PC-3 (cell line): ENCODE data around the gene UBAP1L. TPM values are rescaled to one million over a fixed set of nuclear protein-coding genes. Genes with fewer than 3 reads are reported as not detected.

Experiments
- ATAC-seq: fragments of 200-7000 bp; cut with Tn5 transposase; 2 replicates; pipeline ENCODE4 v1.9.1; 2020; ENCODE audit warnings: mild to moderate bottlenecking, moderate library complexity
- BruUV-seq: library from RNA; stranded (reverse); fragments of 400-500 nt; replicated peaks from 2 replicates; lab custom pipeline; 2021; lab: Mats Ljungman, UMichigan
- CTCF ChIA-PET: fragments of 300-600 bp; sonication (Branson Sonifier 250); formaldehyde crosslinking; loops from one replicate; lab custom pipeline; 2022; ENCODE audit warnings: antibody characterized with exemption; lab: Charles Lee
- POLR2A ChIA-PET: fragments of 300-600 bp; sonication (Branson Sonifier 250); formaldehyde crosslinking; loops from one replicate; lab custom pipeline; 2022; ENCODE audit warnings: antibody characterized with exemption; ENCODE audit not compliant: unreplicated experiment; lab: Charles Lee
- DNase-seq: peaks from one replicate; pipeline ENCODE4 v3.0.0-alpha.2; 2015
- H2AFZ ChIP-seq: fragments of 300-600 bp; sonication (generic); 2 replicates; pipeline ENCODE4 v1.6.0; 2016; ENCODE audit warnings: antibody characterized with exemption, low read length
- H3F3A ChIP-seq: fragments of 300-600 bp; sonication (generic); one replicate; pipeline ENCODE4 v1.6.0; 2017; ENCODE audit warnings: antibody characterized with exemption, low read length, control low read depth, mild to moderate bottlenecking; ENCODE audit not compliant: unreplicated experiment
- H3K27ac ChIP-seq: fragments of 300-600 bp; sonication (generic); 2 replicates; pipeline ENCODE4 v1.5.1; 2016; ENCODE audit warnings: mild to moderate bottlenecking, low read length
- H3K27me3 ChIP-seq: fragments of 300-600 bp; sonication (generic); 2 replicates; pipeline ENCODE4 v1.6.1; 2016; ENCODE audit warnings: low read length, mixed read lengths
- H3K36me3 ChIP-seq: fragments of 300-600 bp; sonication (generic); 2 replicates; pipeline ENCODE4 v1.6.1; 2016; ENCODE audit warnings: low read depth, mixed run types, low read length, mixed read lengths
- H3K4me1 ChIP-seq: fragments of 300-600 bp; sonication (generic); 2 replicates; pipeline ENCODE4 v1.5.1; 2016; ENCODE audit warnings: low read length; ENCODE audit not compliant: insufficient read depth
- H3K4me2 ChIP-seq: fragments of 300-600 bp; sonication (generic); 2 replicates; pipeline ENCODE4 v1.6.0; 2016; ENCODE audit warnings: low read length
- H3K4me3 ChIP-seq: fragments of 300-600 bp; sonication (generic); 2 replicates; pipeline ENCODE4 v1.5.1; 2016; ENCODE audit warnings: mild to moderate bottlenecking, low read length, mixed read lengths
- H3K79me2 ChIP-seq: fragments of 300-600 bp; sonication (generic); 2 replicates; pipeline ENCODE4 v1.6.1; 2017; ENCODE audit warnings: low read length, mixed read lengths
- H3K9ac ChIP-seq: fragments of 300-600 bp; sonication (generic); 2 replicates; pipeline ENCODE4 v1.6.0; 2016; ENCODE audit warnings: mild to moderate bottlenecking, low read length
- H3K9me2 ChIP-seq: fragments of 300-600 bp; sonication (generic); replicated peaks from 2 replicates; pipeline ENCODE4 v1.6.1; 2016; ENCODE audit warnings: mixed run types, low read length, mixed read lengths
- H3K9me3 ChIP-seq: fragments of 300-600 bp; sonication (generic); 2 replicates; pipeline ENCODE4 v1.6.1; 2016; ENCODE audit warnings: low read length, mixed read lengths
- H4K20me1 ChIP-seq: fragments of 300-600 bp; sonication (generic); 2 replicates; pipeline ENCODE4 v1.6.1; 2016; ENCODE audit warnings: low read length, mixed read lengths
- EZH2 ChIP-seq: fragments of 300-600 bp; sonication (generic); IDR thresholded peaks from one replicate; pipeline ENCODE4 v1.6.1; 2017; ENCODE audit warnings: antibody characterized with exemption, mild to moderate bottlenecking, low read length; ENCODE audit not compliant: unreplicated experiment
- EZH2phosphoT487 ChIP-seq: fragments of 300-600 bp; sonication (generic); IDR thresholded peaks from 2 replicates; pipeline ENCODE4 v1.6.1; 2018; ENCODE audit warnings: mild to moderate bottlenecking, antibody characterized with exemption, low read length, borderline replicate concordance
- intact Hi-C: fragments of 100-400 bp; cut with micrococcal nuclease; formaldehyde crosslinking; loops from 2 replicates; pipeline ENCODE4 v1.9.0; 2023
- total RNA-seq: library from RNA; depleted of rRNA; stranded (reverse); fragments of >200 nt; gene quantifications from 2 replicates; pipeline ENCODE4 v1.2.3, GENCODE V29; 2014
- TF ChIP-seq, protein P1 (sequence below): fragments of 300-600 bp; sonication (generic); conservative IDR thresholded peaks from 2 replicates; pipeline ENCODE4 v1.5.1; 2017; ENCODE audit warnings: antibody characterized with exemption, low read depth, mild to moderate bottlenecking, low read length

Gene UBAP1L
- total RNA-seq, 1 experiment from 2014 or later = 3.4 TPM

GRCh38 chr15:65069779-65070546, 45.0 kb downstream of the UBAP1L start:
- TF ChIP-seq EZH2phosphoT487 (no peak), EZH2 (no peak)
- TF ChIP-seq, protein P1, sequence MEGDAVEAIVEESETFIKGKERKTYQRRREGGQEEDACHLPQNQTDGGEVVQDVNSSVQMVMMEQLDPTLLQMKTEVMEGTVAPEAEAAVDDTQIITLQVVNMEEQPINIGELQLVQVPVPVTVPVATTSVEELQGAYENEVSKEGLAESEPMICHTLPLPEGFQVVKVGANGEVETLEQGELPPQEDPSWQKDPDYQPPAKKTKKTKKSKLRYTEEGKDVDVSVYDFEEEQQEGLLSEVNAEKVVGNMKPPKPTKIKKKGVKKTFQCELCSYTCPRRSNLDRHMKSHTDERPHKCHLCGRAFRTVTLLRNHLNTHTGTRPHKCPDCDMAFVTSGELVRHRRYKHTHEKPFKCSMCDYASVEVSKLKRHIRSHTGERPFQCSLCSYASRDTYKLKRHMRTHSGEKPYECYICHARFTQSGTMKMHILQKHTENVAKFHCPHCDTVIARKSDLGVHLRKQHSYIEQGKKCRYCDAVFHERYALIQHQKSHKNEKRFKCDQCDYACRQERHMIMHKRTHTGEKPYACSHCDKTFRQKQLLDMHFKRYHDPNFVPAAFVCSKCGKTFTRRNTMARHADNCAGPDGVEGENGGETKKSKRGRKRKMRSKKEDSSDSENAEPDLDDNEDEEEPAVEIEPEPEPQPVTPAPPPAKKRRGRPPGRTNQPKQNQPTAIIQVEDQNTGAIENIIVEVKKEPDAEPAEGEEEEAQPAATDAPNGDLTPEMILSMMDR = no peak
- ChIA-PET POLR2A (interaction anchor here (0.8 kb wide), 1 partner anchor 590 kb away, joined by 3 read pairs; no protein-coding TSS in a partner anchor), CTCF (no interaction called here)

DNA sequence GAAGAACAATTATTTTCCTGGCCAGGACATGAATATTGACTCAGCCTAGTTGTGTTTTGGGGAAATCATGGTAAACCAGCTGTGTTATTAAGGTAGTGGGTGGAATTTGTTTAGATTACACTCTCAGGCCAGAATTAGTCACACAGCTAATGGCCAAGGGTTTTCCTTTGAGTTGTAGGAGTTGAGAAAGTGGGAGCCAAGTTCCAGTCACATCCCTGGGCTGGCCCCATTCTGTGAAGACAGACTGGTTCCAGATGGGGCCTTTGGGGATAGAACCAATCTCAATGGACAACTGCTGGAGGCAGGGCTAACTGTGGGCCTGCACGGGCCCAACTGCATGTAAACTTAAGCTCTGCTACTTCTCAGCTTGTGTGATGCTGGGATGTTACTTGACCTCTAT, 45.8 kb downstream of the UBAP1L start:
- DNase-seq (no peak), ATAC-seq (no peak)
- Histone ChIP-seq H3K9ac (no peak overlapping the region), H3K9me3 (no peaks in the 10 kb centered on the region), H3K4me1 (no peaks in the 10 kb centered on the region), H3F3A (no peaks in the 10 kb centered on the region), H3K4me3 (no peak overlapping the region), H3K36me3 (no peaks in the 10 kb centered on the region), H3K27ac (no peak overlapping the region), H2AFZ (no peak overlapping the region), H3K79me2 (no peaks in the 10 kb centered on the region), H4K20me1 (no peaks in the 10 kb centered on the region), H3K4me2 (no peak overlapping the region), H3K27me3 (no peaks in the 10 kb centered on the region), H3K9me2 (no peaks in the 10 kb centered on the region)
- no peak for TF ChIP-seq EZH2phosphoT487
- intact Hi-C loops = no loop called here
- BruUV-seq = no TSS peak
- POLR2A ChIA-PET = interaction anchor here (0.8 kb wide), 1 partner anchor 590 kb away, joined by 3 read pairs; no protein-coding TSS in a partner anchor
- CTCF ChIA-PET = no interaction called here

More at GRCh38 chr15:65069779-65070546, 45.0 kb downstream of the UBAP1L start:
- DNase-seq = no peak
- Histone ChIP-seq H3K27ac (no peak overlapping the region), H3K4me3 (no peak overlapping the region), H3F3A (no peaks in the 10 kb centered on the region), H3K9ac (no peak overlapping the region), H3K4me1 (no peaks in the 10 kb centered on the region), H3K79me2 (no peaks in the 10 kb centered on the region), H4K20me1 (no peaks in the 10 kb centered on the region), H3K4me2 (no peak overlapping the region), H2AFZ (no peak overlapping the region), H3K36me3 (no peaks in the 10 kb centered on the region), H3K9me3 (no peaks in the 10 kb centered on the region), H3K9me2 (no peaks in the 10 kb centered on the region), H3K27me3 (no peaks in the 10 kb centered on the region)
- BruUV-seq = no TSS peak
- intact Hi-C loops = no loop called here
- no peak for ATAC-seq

DNA sequence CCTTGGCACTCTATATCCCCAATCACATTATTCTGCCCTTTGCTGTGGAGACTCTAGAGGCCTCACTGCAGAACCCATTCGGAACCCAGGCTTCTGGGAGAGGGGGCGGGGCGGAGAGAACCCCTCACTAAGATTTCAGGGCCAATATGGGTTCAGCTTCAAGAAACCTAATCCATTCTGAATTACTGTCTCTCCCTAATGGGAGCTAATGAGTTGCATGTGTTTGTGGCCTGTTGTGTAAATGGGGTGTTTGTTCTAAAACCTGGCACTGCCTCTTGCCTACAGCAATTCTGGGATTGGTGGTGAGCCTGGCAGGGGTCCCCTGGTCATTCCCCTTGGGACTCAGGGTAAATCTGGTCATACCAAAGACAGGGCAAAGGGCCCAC, 46.6 kb downstream of the UBAP1L start:
- Histone ChIP-seq H3K36me3 (no peaks in the 10 kb centered on the region), H3K4me3 (no peak overlapping the region), H3K9me2 (no peaks in the 10 kb centered on the region), H3K79me2 (no peaks in the 10 kb centered on the region), H3F3A (no peaks in the 10 kb centered on the region), H3K27ac (no peak overlapping the region), H3K9ac (no peak overlapping the region), H3K9me3 (no peaks in the 10 kb centered on the region), H3K4me2 (no peak overlapping the region), H3K27me3 (no peaks in the 10 kb centered on the region), H2AFZ (no peak overlapping the region), H3K4me1 (no peaks in the 10 kb centered on the region), H4K20me1 (no peaks in the 10 kb centered on the region)
- ATAC-seq = no peak
- TF ChIP-seq EZH2 (no peak), EZH2phosphoT487 (no peak)
- TF ChIP-seq, protein P1 = no peak
- no peak for DNase-seq
- ChIA-PET CTCF (no interaction called here), POLR2A (no interaction called here)
- BruUV-seq = no TSS peak
- intact Hi-C loops = no loop called here
